Measurements from ENCODE around the gene S100PBP.

Gene S100PBP

GRCh38 chr1:32869923-32870614, 52.6 kb downstream of the S100PBP start:
- no peak for DNase-seq (ENCODE audit: low read depth in 3 of 3, low spot score in 1 of 3)

- no peak for DNase-seq (ENCODE audit: low read depth in 3 of 3, low spot score in 1 of 3)
These were observed 53.3 kb downstream of the S100PBP start, which contains the start of gene FNDC5 for GRCh38 chr1:32870615-32871363. FNDC5 (minus strand) TSS chr1:32870912.

- no peak for DNase-seq (ENCODE audit: low read depth in 3 of 3, low spot score in 1 of 3)
These were observed 54.1 kb downstream of the S100PBP start for GRCh38 chr1:32871364-32872191.

- DNase-seq (ENCODE audit: low read depth in 3 of 3, low spot score in 1 of 3): no peak
These were observed 54.7 kb downstream of the S100PBP start for GRCh38 chr1:32872192-32872460.

GRCh38 chr1:32873484-32873883, 56.0 kb downstream of the S100PBP start:
- DNase-seq (ENCODE audit: low read depth in 3 of 3, low spot score in 1 of 3): no peak

- DNase-seq (ENCODE audit: low read depth in 3 of 3, low spot score in 1 of 3): no peak
These were observed 57.7 kb downstream of the S100PBP start for GRCh38 chr1:32874860-32875752.

GRCh38 chr1:32876341-32877210, 59.1 kb downstream of the S100PBP start:
- peak in 1 of 3 donors; percentile 15 for DNase-seq (ENCODE audit: low read depth in 3 of 3, low spot score in 1 of 3)

GRCh38 chr1:32877211-32878110, 60.0 kb downstream of the S100PBP start:
- no peak for DNase-seq (ENCODE audit: low read depth in 3 of 3, low spot score in 1 of 3)

- no peak for DNase-seq (ENCODE audit: low read depth in 3 of 3, low spot score in 1 of 3)
These were observed 60.7 kb downstream of the S100PBP start for GRCh38 chr1:32878183-32878582.

GRCh38 chr1:32878637-32879041, 61.2 kb downstream of the S100PBP start:
- no peak for DNase-seq (ENCODE audit: low read depth in 3 of 3, low spot score in 1 of 3)

GRCh38 chr1:32881291-32881690, 63.8 kb downstream of the S100PBP start:
- no peak for DNase-seq (ENCODE audit: low read depth in 3 of 3, low spot score in 1 of 3)

- DNase-seq (ENCODE audit: low read depth in 3 of 3, low spot score in 1 of 3): no peak
These were observed 64.7 kb downstream of the S100PBP start for GRCh38 chr1:32881871-32882850.

GRCh38 chr1:32883338-32884031, 66.0 kb downstream of the S100PBP start:
- no peak for DNase-seq (ENCODE audit: low read depth in 3 of 3, low spot score in 1 of 3)

- no peak for DNase-seq (ENCODE audit: low read depth in 3 of 3, low spot score in 1 of 3)
These were observed 66.5 kb downstream of the S100PBP start for GRCh38 chr1:32884032-32884372.

GRCh38 chr1:32884726-32885125, 67.3 kb downstream of the S100PBP start:
- no peak for DNase-seq (ENCODE audit: low read depth in 3 of 3, low spot score in 1 of 3)

- DNase-seq (ENCODE audit: low read depth in 3 of 3, low spot score in 1 of 3): no peak
These were observed 68.2 kb downstream of the S100PBP start for GRCh38 chr1:32885676-32886003.

- DNase-seq (ENCODE audit: low read depth in 3 of 3, low spot score in 1 of 3): no peak
These were observed 68.8 kb downstream of the S100PBP start, which contains the start of gene HPCA for GRCh38 chr1:32886004-32886827. HPCA (plus strand) TSS chr1:32886491; CDS start chr1:32888899, 2,408 bp downstream.

Data from stimulated activated CD4-positive, alpha-beta T cell treated with anti-CD3 and anti-CD28 coated beads, TNF-alpha, amount 100 ng/mL, for 1 hour (primary cell).